GOT3 (cell line): ENCODE measurements around the gene CCDC102B.
"Not testable (repeated sequence)": the region's sequence is repeated elsewhere in the genome, so short reads cannot be mapped to it uniquely, and the experiment has no call there.

Experiments
- DNase-seq: peaks from one replicate; lab custom pipeline; 2025; ENCODE audit warnings: mixed read lengths; lab: John Stamatoyannopoulos, UW

CCDC102B gene

GRCh38 chr18:68915061-68915460, 117.2 kb downstream of the CCDC102B start:
- DNase-seq = no peak

GRCh38 chr18:68916734-68917133, 118.9 kb downstream of the CCDC102B start:
- DNase-seq = no peak

GRCh38 chr18:68918216-68918615, 120.3 kb downstream of the CCDC102B start:
- DNase-seq = no peak

GRCh38 chr18:68919900-68920299, 122.0 kb downstream of the CCDC102B start:
- no peak for DNase-seq

- no peak for DNase-seq
Observed at GRCh38 chr18:68922392-68922791, 124.5 kb downstream of the CCDC102B start.

GRCh38 chr18:68925268-68925667, 127.4 kb downstream of the CCDC102B start:
- no peak for DNase-seq

GRCh38 chr18:68928762-68929675, 131.1 kb downstream of the CCDC102B start:
- no peak for DNase-seq

GRCh38 chr18:68935686-68936085, 137.8 kb downstream of the CCDC102B start:
- DNase-seq = no peak

- no peak for DNase-seq
Observed at GRCh38 chr18:68937029-68937599, 139.2 kb downstream of the CCDC102B start.

GRCh38 chr18:68940039-68940438, 142.2 kb downstream of the CCDC102B start:
- DNase-seq = no peak

- DNase-seq = no peak
Observed at GRCh38 chr18:68940754-68941153, 142.9 kb downstream of the CCDC102B start.

GRCh38 chr18:68942230-68942629, 144.3 kb downstream of the CCDC102B start:
- no peak for DNase-seq

- DNase-seq = not testable (repeated sequence)
Observed at GRCh38 chr18:68943861-68944260, 146.0 kb downstream of the CCDC102B start.

- DNase-seq = no peak
Observed at GRCh38 chr18:68944330-68944729, 146.4 kb downstream of the CCDC102B start.

GRCh38 chr18:68944826-68945225, 146.9 kb downstream of the CCDC102B start:
- no peak for DNase-seq

- no peak for DNase-seq
Observed at GRCh38 chr18:68948622-68949021, 150.7 kb downstream of the CCDC102B start.

- no peak for DNase-seq
Observed at GRCh38 chr18:68954738-68955137, 156.9 kb downstream of the CCDC102B start.

GRCh38 chr18:68956650-68957049, 158.8 kb downstream of the CCDC102B start:
- DNase-seq = no peak

- DNase-seq = no peak
Observed at GRCh38 chr18:68960355-68960754, 162.5 kb downstream of the CCDC102B start.

- DNase-seq = no peak
Observed at GRCh38 chr18:68962623-68963022, 164.7 kb downstream of the CCDC102B start.

GRCh38 chr18:68965817-68966216, 167.9 kb downstream of the CCDC102B start:
- DNase-seq = no peak

GRCh38 chr18:68969027-68969426, 171.1 kb downstream of the CCDC102B start:
- DNase-seq = no peak

GRCh38 chr18:68972176-68972575, 174.3 kb downstream of the CCDC102B start:
- no peak for DNase-seq
